Lower leg skin (tissue), 4 donors: ENCODE measurements around the gene PCGF1. TPM values are rescaled to one million over a fixed set of nuclear protein-coding genes. Genes with fewer than 3 reads are reported as not detected.

Source experiments
- DNase-seq, 2 donors: peaks; one replicate each; pipeline ENCODE4 v3.0.0-alpha.2; 2019; ENCODE audit warnings: low spot score in 2 of 2
- H3K4me3 ChIP-seq: fragments of 200-600 bp; sonication (generic); 2 replicates; pipeline ENCODE4 v1.5.1; 2017; ENCODE audit warnings: mild to moderate bottlenecking, low read depth; ENCODE audit not compliant: poor library complexity, severe bottlenecking
- CTCF ChIP-seq, 3 donors: fragments of 450-650 bp; IDR thresholded peaks; one replicate each; pipeline ENCODE4 v1.5.1; 2016; ENCODE audit warnings: antibody characterized with exemption in 3 of 3, mild to moderate bottlenecking in 3 of 3, moderate library complexity in 2 of 3
- POLR2A ChIP-seq, 2 donors: fragments of 450-650 bp; IDR thresholded peaks; one replicate each; pipeline ENCODE4 v1.6.1; 2016 to 2017; ENCODE audit warnings: antibody characterized with exemption in 2 of 2, mild to moderate bottlenecking in 1 of 2, moderate library complexity in 1 of 2
- WGBS, 2 donors: methylation state at CpG; one replicate each; pipeline ENCODE4 v1.1.5; 2018; 5-methylcytosine and 5-hydroxymethylcytosine counted together
- intact Hi-C: fragments of 100-400 bp; cut with DNase I; formaldehyde crosslinking; loops from one replicate; pipeline ENCODE4 v1.15.0; 2023; ENCODE audit warnings: low total_unique reads
- total RNA-seq, 4 donors: library from RNA; depleted of rRNA; stranded (reverse); fragments of >200 nt; gene quantifications; one replicate each; pipeline ENCODE4 v1.1.0, GENCODE V29; 2016

Gene PCGF1
- total RNA-seq, 4 donors from 2014 or later, result 13.3 to 38.4 (median 24.1) TPM

- intact Hi-C loops, result no loop called here
- TF ChIP-seq POLR2A (IDR thresholded peaks at IDR 0.05), result no peak
- TF ChIP-seq CTCF (IDR thresholded peaks at IDR 0.05), result no peak
- 72 to 76% methylated on average over 15 of the region's 15 CpGs for WGBS, 2 donors
- no peak for DNase-seq
- no peak overlapping the region for H3K4me3 ChIP-seq
Observed at GRCh38 chr2:74499940-74500577, 7.4 kb downstream of the PCGF1 start.

GRCh38 chr2:74499267-74499939, 8.1 kb downstream of the PCGF1 start, which contains the start of gene LBX2:
LBX2 (minus strand) TSS chr2:74499603; CDS start chr2:74499537, 66 bp downstream.
- DNase-seq, result no peak
- H3K4me3 ChIP-seq, result no peak within 1 kb of the TSS
- intact Hi-C loops, result no loop called here
- WGBS, 2 donors, result 7 to 12% methylated on average over 52 to 58 of the region's 65 CpGs
- TF ChIP-seq POLR2A (IDR thresholded peaks at IDR 0.05) (no peak), CTCF (IDR thresholded peaks at IDR 0.05) (no peak)

GRCh38 chr2:74498500-74499266, 8.8 kb downstream of the PCGF1 start:
- TF ChIP-seq POLR2A (IDR thresholded peaks at IDR 0.05) (no peak), CTCF (IDR thresholded peaks at IDR 0.05) (no peak)
- no peak for DNase-seq
- intact Hi-C loops, result no loop called here
- 1% methylated on average over 41 of the region's 41 CpGs for WGBS, 2 donors
- no peak overlapping the region for H3K4me3 ChIP-seq

GRCh38 chr2:74497777-74498499, 9.6 kb downstream of the PCGF1 start:
- intact Hi-C loops, result no loop called here
- no peak for DNase-seq
- H3K4me3 ChIP-seq, result no peak overlapping the region
- 5 to 6% methylated on average over 28 to 42 of the region's 61 CpGs for WGBS, 2 donors
- TF ChIP-seq CTCF (IDR thresholded peaks at IDR 0.05), result no peak
- no peak for TF ChIP-seq POLR2A (IDR thresholded peaks at IDR 0.05)

- H3K4me3 ChIP-seq, result no peak overlapping the region
- WGBS, 2 donors, result 58 to 61% methylated on average over 19 of the region's 19 CpGs
- no peak for DNase-seq
- intact Hi-C loops, result no loop called here
- TF ChIP-seq CTCF (IDR thresholded peaks at IDR 0.05), result no peak
- no peak for TF ChIP-seq POLR2A (IDR thresholded peaks at IDR 0.05)
Observed at GRCh38 chr2:74496997-74497776, 10.3 kb downstream of the PCGF1 start.
